Gastroesophageal sphincter (tissue), 4 donors: ENCODE data around the gene RFNG. TPM values are rescaled to one million over a fixed set of nuclear protein-coding genes. Genes with fewer than 3 reads are reported as not detected.

Experiments used
- ATAC-seq: fragments of 150-250 bp; one replicate; pipeline ENCODE4 v1.9.1; 2016; ENCODE audit warnings: mild to moderate bottlenecking, moderate library complexity
- H3K27ac ChIP-seq, 4 donors: fragments of 200-600 bp; sonication (generic) in 3 of 4; 1 replicate in 3 of 4; 2 replicates in 1 of 4; pipeline ENCODE4 v1.5.1; 2016 to 2019
- H3K27me3 ChIP-seq: fragments of 200-600 bp; sonication (generic); one replicate; pipeline ENCODE4 v1.5.1; 2019
- H3K36me3 ChIP-seq, 2 donors: fragments of 200-600 bp; sonication (generic); one replicate each; pipeline ENCODE4 v1.5.1; 2019; ENCODE audit warnings: control low read depth in 1 of 2
- H3K4me1 ChIP-seq, 3 donors: fragments of 200-600 bp; sonication (generic); 1 replicate in 2 of 3; 2 replicates in 1 of 3; pipeline ENCODE4 v1.5.1; 2016 to 2019; ENCODE audit warnings: control low read depth in 2 of 3
- H3K4me3 ChIP-seq, 2 donors: fragments of 200-600 bp; sonication (generic); one replicate each; pipeline ENCODE4 v1.5.1; 2019; ENCODE audit warnings: mild to moderate bottlenecking in 1 of 2, moderate library complexity in 1 of 2
- H3K9me3 ChIP-seq, 3 donors: fragments of 200-600 bp; sonication (generic); one replicate each; pipeline ENCODE4 v1.5.1; 2017 to 2019; ENCODE audit warnings: control low read depth in 2 of 3
- CTCF ChIP-seq, 4 experiments: fragments of 200-600 bp in 2 of 4; fragments of 450-650 bp in 2 of 4; sonication (generic) in 1 of 4; IDR thresholded peaks; one replicate each; pipeline ENCODE4 v1.5.1; 2017 to 2019; ENCODE audit warnings: antibody characterized with exemption in 4 of 4, mild to moderate bottlenecking in 2 of 4, moderate library complexity in 2 of 4
- EP300 ChIP-seq: sonication (generic); formaldehyde crosslinking; IDR thresholded peaks from one replicate; pipeline ENCODE4 v1.6.1; 2017; ENCODE audit warnings: antibody characterized with exemption, mild to moderate bottlenecking
- POLR2A ChIP-seq, 2 donors: fragments of 450-650 bp; IDR thresholded peaks; one replicate each; pipeline ENCODE4 v1.6.1; 2017; ENCODE audit warnings: antibody characterized with exemption in 2 of 2, mild to moderate bottlenecking in 2 of 2, moderate library complexity in 1 of 2
- POLR2AphosphoS5 ChIP-seq: sonication (generic); formaldehyde crosslinking; IDR thresholded peaks from one replicate; pipeline ENCODE4 v1.6.1; 2017; ENCODE audit warnings: antibody characterized with exemption
- WGBS, 2 donors: methylation state at CpG; one replicate each; pipeline ENCODE4 v1.1.5; 2018; ENCODE audit warnings: low coverage in 1 of 2; 5-methylcytosine and 5-hydroxymethylcytosine counted together
- total RNA-seq, 4 donors: library from RNA; depleted of rRNA; stranded (reverse); fragments of >200 nt; gene quantifications; one replicate each; pipeline ENCODE4 v1.1.0, GENCODE V29; 2016

Gene RFNG
- total RNA-seq, 4 donors from 2014 or later, result 28.8 to 48.2 (median 34.3) TPM

DNA sequence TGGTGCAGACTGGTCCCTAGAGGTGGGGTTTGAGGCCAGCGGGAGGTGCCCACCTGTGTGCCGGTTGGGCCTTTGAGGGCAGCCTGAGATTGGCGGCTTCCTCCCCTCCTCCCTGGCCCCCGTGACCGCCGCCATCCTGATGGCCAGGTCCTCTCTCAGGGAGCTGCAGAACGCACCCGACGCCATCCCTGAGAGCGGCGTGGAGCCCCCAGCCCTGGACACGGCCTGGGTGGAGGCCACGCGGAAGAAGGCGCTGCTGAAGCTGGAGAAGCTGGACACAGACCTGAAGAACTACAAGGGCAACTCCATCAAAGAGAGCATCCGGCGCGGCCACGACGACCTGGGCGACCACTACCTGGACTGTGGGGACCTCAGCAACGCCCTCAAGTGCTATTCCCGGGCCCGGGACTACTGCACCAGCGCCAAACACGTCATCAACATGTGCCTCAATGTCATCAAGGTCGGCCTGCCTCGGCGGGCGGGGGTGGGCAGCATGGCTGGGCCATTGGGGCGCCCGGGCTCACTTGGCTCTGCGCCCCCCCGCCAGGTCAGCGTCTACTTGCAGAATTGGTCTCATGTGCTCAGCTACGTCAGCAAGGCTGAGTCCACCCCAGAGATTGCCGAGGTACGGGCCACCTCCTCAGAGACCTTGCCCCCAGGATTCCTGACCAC is 2.9 kb upstream of the RFNG start:
- WGBS, 2 donors, result 100% methylated on average over 1 of the region's 38 CpGs
- H3K36me3 ChIP-seq, result peaks cover 0 to 75% of the 10 kb centered on the region in 2 donors
- H3K4me1 ChIP-seq, result peaks cover 0 to 49% (median 25%) of the 10 kb centered on the region in 3 donors
- H3K4me3 ChIP-seq, result no peak overlapping the region
- H3K27me3 ChIP-seq, result no peaks in the 10 kb centered on the region
- no peaks in the 10 kb centered on the region for H3K9me3 ChIP-seq
- TF ChIP-seq CTCF (IDR thresholded peaks at IDR 0.05) (no peak), POLR2AphosphoS5 (no peak), POLR2A (IDR thresholded peaks at IDR 0.05) (no peak), EP300 (no peak)
- ATAC-seq, result no peak
- no peak overlapping the region for H3K27ac ChIP-seq

GRCh38 chr17:82053556-82054263 is 2.1 kb upstream of the RFNG start:
- 80% methylated on average over 3 of the region's 28 CpGs; no CpG with 5 or more reads in 1 of the 2 donors for WGBS, 2 donors

DNA sequence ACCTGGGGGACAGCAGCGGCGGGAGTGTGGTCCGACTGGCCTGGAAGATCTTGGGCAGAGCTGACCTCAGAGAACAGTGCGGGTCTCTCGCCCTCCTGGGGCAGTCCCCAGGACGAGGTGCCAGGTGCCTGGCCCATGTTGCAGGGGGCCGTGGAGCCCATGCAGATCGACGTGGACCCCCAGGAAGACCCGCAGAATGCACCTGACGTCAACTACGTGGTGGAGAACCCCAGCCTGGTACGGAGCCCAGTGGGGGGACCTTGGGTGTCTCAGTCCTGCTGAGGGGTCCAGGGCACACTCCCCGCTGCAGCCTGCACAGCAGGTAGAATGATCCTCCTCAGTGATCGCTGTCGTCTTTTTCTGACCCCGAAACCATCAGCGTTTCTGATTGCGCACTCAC is 1.5 kb upstream of the RFNG start:
- peaks cover 0 to 54% (median 26%) of the 10 kb centered on the region in 3 donors for H3K4me1 ChIP-seq
- no CpG with 5 or more reads among the region's 19 CpGs for WGBS, 2 donors
- H3K27me3 ChIP-seq, result no peaks in the 10 kb centered on the region
- H3K27ac ChIP-seq, result no peak overlapping the region
- peak overlapping the region in 1 of 2 donors; percentile 84 for H3K4me3 ChIP-seq
- no peak for ATAC-seq
- H3K9me3 ChIP-seq, result no peaks in the 10 kb centered on the region
- peaks cover 0 to 75% of the 10 kb centered on the region in 2 donors for H3K36me3 ChIP-seq
- TF ChIP-seq POLR2AphosphoS5 (no peak), POLR2A (IDR thresholded peaks at IDR 0.05) (no peak), EP300 (no peak), CTCF (IDR thresholded peaks at IDR 0.05) (no peak)

More at GRCh38 chr17:82053556-82054263, 2.1 kb upstream of the RFNG start:
- no peak for TF ChIP-seq POLR2AphosphoS5
- no peak for TF ChIP-seq POLR2A (IDR thresholded peaks at IDR 0.05)
- no peak for TF ChIP-seq CTCF (IDR thresholded peaks at IDR 0.05)
- TF ChIP-seq EP300, result no peak
- ATAC-seq, result no peak
- H3K4me1 ChIP-seq, result peaks cover 0 to 54% (median 26%) of the 10 kb centered on the region in 3 donors
- no peaks in the 10 kb centered on the region for H3K9me3 ChIP-seq
- H3K36me3 ChIP-seq, result peaks cover 0 to 75% of the 10 kb centered on the region in 2 donors
- H3K27ac ChIP-seq, result no peak overlapping the region
- H3K4me3 ChIP-seq, result no peak overlapping the region
- H3K27me3 ChIP-seq, result no peaks in the 10 kb centered on the region

DNA sequence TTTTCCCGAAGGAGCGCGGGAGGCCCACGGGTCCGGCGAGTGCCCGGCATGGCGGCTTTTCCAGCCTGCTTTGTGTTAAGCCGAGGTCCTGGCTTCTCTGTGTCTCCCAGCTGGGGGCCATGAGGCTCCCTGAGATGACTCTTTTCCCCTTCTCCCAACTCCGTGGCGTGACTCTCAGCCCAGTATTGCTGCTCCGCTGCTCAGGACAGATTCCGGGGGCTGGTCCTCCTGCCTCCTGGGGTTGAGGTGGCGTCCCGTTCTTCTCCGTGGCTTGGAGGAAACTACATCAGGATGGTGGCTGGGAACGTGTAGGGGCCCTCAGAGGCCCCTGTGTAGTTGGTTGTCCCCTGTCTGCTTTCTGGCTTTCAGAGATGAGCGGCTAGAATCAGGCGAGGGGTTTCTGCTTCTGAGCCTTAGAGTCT is 1.0 kb upstream of the RFNG start:
- peak overlapping the region in 1 of 4 donors; percentile 81 for H3K27ac ChIP-seq
- WGBS, 2 donors, result 0 to 65% methylated on average over 1 to 4 of the region's 19 CpGs
- peaks cover 0 to 75% of the 10 kb centered on the region in 2 donors for H3K36me3 ChIP-seq

DNA sequence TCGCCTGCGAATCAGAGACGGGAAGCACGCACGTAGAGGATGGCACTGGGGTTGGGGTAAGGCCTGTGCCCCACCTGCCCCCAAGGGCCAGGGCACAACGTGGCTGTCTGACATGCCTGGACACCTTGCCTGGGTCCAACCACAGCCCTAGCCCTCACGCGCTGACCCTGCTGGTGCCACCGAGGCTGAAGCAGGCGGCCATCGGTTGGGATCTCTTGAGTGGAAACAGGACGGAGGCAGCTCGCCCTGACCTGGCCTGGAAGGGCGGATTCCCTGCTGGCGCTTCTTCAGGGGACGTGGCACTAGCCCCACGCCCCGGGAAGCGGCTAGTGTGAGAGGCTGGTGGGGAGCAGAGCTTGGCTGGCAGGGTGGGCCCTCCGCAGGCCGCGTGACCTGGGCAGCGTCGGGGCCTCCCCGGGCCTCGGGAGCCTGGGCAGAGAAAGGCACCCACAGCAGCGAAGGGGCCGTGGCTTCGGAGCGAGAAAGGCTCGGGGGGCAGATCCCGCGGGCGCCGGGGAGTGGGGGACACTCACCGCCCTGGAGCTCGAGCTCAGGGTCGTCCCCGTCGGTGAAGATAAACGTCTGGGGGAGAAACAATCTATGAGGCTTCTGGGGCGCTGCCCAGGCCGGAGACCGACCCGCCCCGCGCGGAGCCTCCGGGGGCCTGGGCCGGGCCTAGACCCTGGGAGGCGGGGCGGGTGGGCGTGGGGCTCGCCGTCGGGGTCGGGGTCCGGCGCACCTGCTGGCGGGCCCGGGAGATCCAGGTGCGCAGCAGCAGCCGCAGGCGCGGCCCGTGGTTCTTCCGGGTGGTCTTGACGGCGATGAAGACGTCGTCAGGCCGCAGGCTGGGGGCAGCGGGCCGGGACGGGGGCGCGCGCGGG is 610 bp downstream of the RFNG start:
- Histone ChIP-seq H3K9me3 (no peaks in the 10 kb centered on the region), H3K36me3 (peaks cover 0 to 69% of the 10 kb centered on the region in 2 donors), H3K4me1 (peaks cover 0 to 54% (median 26%) of the 10 kb centered on the region in 3 donors), H3K4me3 (peak overlapping the region; percentile 71 to 84), H3K27ac (peak overlapping the region in 3 of 4 donors; percentile 75 to 83 (median 81)), H3K27me3 (no peaks in the 10 kb centered on the region)
- peak; percentile 9 for ATAC-seq
- TF ChIP-seq POLR2A (IDR thresholded peaks at IDR 0.05) (no peak), POLR2AphosphoS5 (no peak), CTCF (IDR thresholded peaks at IDR 0.05) (no peak), EP300 (no peak)
- 15% methylated on average over 4 of the region's 79 CpGs; no CpG with 5 or more reads in 1 of the 2 donors for WGBS, 2 donors

More for the DNA sequence above, 1.0 kb upstream of the RFNG start:
- Histone ChIP-seq H3K9me3 (no peaks in the 10 kb centered on the region), H3K27me3 (no peaks in the 10 kb centered on the region), H3K4me1 (peaks cover 0 to 54% (median 26%) of the 10 kb centered on the region in 3 donors), H3K4me3 (peak overlapping the region; percentile 71 to 84)
- ATAC-seq, result no peak
- no peak for TF ChIP-seq POLR2AphosphoS5
- no peak for TF ChIP-seq POLR2A (IDR thresholded peaks at IDR 0.05)
